Activated naive CD4-positive, alpha-beta T cell treated with anti-CD3 and anti-CD28 coated beads, Interleukin-2, amount 50 U/mL, for 16 hours (primary cell): Measurements from ENCODE around the gene C7orf25.
A peak's percentile ranks its signal among the peaks of the same experiment; 100 is the strongest.

Source experiments
- DNase-seq: peaks from one replicate; pipeline ENCODE4 v3.0.0-alpha.2; 2020

Gene C7orf25

GRCh38 chr7:42911454-42912447, at the start of gene C7orf25:
Gene C7orf25, minus strand, starts transcription at chr7:42912070. Its CDS starts 1,170 bp downstream, at chr7:42910900.
- DNase-seq: peak; percentile 94

DNA sequence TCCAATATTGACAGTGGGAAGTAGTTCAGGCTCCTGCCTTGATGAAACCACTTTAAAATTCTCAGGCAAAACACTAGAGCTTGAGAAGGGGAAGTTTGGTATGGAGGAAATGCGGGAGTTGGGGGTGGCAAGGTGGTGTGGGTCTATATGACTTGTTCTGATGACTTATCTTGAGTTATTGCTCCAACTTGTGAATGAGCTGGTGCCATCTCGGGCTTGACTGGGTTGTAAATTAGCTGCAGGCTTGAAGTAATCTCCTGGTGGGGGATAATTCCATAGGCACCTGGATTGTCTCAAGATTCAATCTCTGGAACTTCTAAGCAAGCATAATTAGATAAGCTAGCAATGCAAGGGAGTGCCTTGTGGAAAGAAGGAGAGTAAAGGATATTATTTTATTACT, 49.3 kb upstream of the C7orf25 start:
- no peak for DNase-seq

DNA sequence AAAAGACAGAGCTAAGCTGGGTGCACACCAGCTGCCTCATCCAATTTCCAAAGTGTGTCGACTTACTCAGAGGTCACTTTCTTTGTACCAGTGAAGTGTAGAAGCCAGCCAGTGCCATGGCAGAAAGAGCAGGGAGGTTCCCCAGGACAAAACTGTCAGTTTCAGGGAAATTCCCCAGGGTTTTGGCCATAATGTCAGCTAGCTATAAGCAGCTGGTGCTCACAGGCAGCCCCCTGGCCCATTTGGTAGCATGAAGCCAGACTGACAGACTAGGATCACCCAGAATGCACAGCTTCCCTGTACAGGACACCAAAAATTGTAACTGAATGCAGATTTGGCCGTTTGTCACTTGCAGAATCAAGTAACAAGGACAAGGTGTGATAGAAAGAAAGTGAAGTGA, 48.9 kb upstream of the C7orf25 start:
- DNase-seq: no peak

DNA sequence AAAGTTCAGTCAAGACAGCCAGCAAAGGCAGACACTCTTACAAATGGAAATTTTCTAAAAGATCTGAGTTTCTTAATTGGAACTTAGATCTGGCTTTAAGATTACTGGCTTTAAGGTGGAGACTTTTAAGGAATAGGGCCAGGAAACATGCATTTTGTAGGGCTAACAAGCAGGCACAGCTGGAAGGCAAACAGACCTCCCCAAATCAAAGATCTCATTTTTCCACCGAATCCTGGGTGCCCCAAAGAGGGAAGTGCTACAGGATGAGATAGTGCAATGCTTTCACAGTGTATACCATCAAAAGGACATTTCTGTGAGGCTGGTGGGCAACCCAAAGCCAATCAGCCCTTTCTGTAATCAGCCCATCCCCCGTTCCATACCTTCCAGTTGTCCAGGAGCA, 47.7 kb upstream of the C7orf25 start:
- no peak for DNase-seq

- no peak for DNase-seq
Measured at GRCh38 chr7:42956062-42956461, 44.2 kb upstream of the C7orf25 start.

- no peak for DNase-seq
Measured at GRCh38 chr7:42953994-42954393, 42.1 kb upstream of the C7orf25 start.

DNA sequence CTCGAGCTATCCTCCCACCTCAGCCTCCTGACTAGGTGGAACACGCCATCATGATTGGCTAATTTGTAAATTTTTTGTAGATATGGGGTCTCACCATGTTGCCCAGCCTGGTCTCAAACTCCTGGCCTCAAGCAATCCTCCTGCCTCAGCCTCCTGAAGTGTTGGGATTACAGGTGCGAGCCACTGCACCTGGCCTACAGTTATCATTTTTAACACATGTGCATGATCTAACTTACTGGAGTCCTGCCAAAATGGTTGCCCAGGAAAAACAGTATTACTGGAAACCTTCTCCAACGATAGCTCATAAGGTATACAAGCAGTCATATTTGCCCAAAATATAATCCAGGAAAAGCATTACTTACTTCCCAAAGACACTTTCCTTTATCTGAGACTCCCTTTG, 40.5 kb upstream of the C7orf25 start:
- no peak for DNase-seq

DNA sequence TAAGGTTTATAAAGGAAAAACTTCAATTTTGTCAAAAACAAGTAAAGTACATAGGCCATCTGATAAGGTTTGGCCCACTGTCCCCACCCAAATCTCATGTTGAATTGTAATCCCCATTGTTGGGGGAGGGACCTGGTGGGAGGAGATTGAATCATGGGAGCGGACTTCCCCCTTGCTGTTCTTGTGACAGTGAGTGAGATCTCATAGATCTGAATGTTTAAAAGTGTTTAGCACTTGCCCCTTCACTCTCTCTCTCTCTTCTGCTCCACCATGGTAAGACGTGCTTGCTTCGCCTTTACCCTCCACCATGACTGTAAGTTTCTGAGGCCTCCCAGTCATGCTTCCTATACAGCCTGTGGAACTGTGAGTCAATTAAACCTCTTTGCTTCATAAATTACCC, 38.5 kb upstream of the C7orf25 start:
- DNase-seq: no peak

- DNase-seq: no peak
Measured at GRCh38 chr7:42947521-42947920, 35.7 kb upstream of the C7orf25 start.

- DNase-seq: no peak
Measured at GRCh38 chr7:42946627-42946950, 34.7 kb upstream of the C7orf25 start.

DNA sequence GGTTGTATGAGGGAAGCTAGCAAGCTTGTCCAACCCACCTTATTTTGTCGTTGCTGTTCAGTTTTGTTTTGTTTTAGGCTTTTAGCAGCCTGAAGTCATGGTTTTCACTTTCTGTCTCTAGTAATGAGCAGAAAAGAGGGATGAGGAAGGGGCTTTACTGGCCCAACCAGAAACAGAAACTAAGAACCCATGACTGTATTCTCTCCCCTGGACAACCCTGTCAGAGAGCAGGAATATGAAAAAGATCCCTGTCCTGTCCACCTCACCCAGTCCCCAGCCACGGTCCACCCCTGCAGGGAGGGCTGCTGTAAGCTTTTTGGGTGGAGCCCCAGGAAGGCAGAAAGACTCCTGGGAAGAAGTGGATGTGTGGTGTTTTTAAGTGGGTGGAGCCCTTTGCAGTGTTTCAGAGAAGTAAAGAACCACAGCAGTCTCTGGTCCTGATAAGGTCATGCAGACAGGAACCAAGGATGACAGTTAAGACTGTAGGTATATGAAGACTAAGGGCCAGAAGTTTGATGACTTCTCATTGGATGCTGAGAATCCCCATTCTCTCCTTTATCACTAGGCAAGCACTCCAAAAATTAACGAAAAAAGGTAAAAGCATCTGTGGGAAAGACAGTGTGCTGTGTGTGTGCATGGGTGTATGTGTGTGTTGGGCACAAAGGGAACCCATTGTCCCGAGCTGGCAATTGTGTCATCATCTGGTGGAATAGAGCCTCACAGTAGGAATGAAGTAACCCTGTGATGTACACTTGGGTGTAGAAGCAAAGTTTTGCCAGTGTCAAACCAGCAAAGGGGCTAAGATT, 34.2 kb upstream of the C7orf25 start:
- no peak for DNase-seq

DNA sequence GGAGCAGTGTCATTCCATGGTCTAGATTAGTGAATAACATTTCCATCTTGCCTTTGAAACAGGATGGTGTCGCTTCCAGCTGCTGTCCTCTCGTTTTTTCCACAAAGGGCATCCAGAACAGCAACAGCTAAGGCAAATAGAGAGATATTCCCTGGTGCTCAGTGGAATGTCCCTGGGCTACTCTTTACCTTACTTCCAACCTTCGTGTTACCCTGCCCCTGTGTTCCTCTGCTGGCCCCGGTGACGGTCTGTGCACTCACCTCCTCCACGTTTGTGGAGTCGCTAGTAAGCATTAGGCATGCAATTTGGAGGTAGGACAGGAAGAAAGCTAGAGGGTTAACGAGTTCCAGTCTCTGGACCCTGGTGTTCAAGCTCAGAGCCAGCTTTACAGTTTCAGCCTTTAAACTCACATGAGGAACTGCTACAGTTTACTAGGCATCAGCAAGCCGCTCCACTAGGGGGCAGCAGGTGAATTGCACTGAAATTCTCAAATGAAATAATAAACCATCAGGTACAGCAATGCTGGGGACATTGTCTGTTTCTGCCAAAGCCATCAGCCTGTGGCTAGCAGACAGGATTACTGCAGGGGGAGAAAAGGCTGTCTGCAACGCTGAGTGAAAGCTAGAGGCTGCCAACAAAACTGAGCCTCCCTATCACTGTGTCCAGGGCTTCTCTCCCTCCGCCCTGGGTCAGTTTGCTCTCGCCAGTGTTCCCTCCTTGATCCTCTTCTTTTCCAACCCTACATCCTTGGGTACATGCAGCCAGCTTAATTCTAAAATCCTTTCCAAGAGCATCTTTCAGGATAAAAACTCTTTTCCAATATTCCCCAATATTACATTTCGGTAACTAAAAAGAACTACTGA, 29.3 kb upstream of the C7orf25 start:
- DNase-seq: peak; percentile 81

DNA sequence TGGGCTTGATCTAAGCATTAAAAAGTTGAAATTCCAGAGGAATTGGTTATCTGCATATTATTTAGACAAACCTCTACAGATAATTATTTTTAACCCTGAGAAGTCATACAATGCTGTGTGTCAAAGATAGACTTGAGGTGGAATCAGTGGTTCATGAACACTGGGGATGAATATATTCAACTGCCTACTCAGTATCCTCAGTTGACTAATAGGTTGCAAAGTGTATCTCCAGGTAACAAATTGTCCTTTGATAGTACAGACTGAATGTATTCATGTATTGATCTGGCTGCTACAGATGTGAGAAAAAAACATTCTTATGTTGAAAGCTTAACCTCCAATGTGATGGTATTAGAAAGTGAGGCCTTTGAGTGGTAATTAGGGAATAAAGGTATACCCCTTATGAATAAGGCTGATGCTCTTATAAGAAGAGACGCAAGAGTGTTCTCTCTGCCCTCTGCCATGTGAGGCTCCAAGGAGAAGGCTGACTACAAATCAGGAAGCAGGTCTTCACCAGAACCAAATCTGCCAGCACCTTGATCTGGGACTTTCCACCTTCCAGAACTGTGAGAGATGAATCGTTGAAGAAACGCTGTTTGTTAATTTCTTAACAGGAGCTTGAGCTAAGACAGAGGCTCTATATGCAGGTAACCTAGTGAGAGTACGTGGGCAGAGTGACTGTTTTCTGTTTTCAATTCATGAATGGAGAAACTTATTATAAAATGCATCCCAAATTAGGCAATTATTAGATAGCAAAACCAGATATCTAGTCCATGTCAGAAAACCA, 27.8 kb upstream of the C7orf25 start:
- no peak for DNase-seq

DNA sequence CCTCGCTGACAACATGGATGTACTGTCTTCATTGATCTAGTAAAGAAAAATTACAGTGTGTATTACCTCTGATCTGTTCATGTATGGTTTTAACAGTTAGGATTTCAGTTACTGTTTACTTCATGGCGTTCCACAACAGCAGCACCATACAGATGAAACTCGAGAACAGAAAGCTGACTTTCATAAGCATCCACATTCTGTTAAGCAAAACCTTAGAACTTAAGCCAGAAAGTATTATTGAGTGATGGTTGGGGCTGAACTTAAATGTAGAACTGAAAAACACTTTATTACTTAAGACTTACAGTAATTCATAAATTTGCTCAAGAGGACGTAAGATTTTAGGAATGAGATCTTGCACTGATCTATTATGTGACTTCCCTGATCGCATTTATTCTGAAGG, 24.0 kb upstream of the C7orf25 start:
- DNase-seq: no peak

DNA sequence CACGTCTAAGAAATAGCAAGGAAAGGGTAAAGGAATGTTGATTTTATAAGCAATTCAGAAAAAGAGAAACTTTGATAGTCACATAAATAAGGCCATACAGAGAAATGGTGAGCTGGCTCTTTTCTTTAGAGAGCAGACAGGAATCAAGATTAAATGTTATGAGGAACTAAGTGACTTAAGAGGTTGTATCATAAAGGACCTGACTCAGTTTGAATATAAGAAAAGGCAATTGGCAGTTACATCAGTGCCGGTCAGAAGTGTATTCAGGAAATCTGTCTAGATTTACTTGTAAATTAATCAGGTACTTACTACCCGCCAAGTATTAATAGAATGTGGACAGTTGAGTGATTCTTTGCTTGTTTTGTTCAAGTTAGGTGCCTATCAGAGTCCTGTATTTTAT, 22.4 kb upstream of the C7orf25 start:
- DNase-seq: no peak

GRCh38 chr7:42932811-42933591, 21.1 kb upstream of the C7orf25 start:
- DNase-seq: no peak

DNA sequence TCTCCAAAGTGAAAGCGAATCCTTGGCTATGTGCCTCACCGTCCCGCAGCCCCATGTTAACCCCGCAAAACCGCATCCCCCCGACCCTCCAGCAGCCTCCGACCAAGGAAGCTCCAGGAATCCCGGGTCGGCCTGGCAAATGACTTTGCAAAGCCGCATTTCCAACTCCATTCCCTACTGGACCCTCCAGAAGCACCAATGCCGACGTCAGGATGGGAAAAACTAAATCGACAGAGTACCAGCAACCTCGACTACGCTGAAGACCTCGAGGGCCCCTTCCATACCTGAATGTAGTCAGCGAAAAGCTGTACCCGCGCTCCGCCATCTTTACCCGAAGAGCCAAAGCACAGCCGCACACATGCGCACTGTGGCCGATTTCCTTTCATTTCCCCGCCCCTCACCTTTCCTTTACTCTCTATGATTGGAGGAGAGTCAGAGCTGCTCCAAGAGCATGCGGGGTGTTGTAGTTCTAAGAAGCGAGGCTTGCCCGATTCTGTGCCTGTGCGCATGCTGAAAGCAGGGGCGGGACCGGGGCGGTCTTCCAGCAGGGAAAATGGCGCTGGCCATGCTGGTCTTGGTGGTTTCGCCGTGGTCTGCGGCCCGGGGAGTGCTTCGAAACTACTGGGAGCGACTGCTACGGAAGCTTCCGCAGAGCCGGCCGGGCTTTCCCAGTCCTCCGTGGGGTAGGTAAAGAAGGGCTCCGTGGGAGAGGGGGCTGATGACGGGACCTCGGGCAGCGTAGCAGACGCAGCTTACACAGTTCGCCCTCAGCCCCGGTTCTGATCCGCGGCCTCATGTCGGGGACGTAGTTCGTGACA, 20.2 kb upstream of the C7orf25 start, which contains the start of the genes MRPL32 and PSMA2:
Gene MRPL32, plus strand, starts transcription at position 543 of the 818 bp plus-strand sequence. Its CDS starts 11 bp downstream, at position 554.
Gene PSMA2, minus strand, starts transcription at position 341 of the 818 bp plus-strand sequence. Its CDS starts 16 bp downstream, at position 325.
- peak; percentile 95 for DNase-seq

DNA sequence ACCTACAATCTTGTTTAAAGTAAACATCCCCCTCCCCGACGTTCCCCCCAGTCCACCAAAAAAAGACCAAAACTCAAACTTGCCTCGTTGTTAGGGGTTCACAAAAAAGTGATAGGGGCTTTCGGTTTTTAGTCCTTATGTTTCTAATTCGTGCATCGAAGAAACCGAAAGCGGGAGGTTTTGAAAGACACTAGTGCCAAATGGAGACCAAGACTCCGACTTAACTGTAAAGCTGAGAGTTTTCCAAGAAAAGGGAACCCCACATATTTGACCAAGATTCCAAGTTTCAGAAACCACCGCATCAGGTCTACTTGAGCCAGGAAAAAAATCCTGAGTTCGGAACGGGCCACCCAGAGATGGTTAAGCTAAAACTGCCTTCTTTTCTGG, 19.6 kb upstream of the C7orf25 start:
- no peak for DNase-seq

GRCh38 chr7:42930889-42931288, 19.0 kb upstream of the C7orf25 start:
- no peak for DNase-seq

GRCh38 chr7:42929449-42929848, 17.6 kb upstream of the C7orf25 start:
- no peak for DNase-seq
